Measurements from ENCODE around the gene SH3RF3. TPM values are rescaled to one million over a fixed set of nuclear protein-coding genes. Genes with fewer than 3 reads are reported as not detected.

SH3RF3 gene
- total RNA-seq, 1 experiment from 2014 or later: 1.0 TPM

DNA sequence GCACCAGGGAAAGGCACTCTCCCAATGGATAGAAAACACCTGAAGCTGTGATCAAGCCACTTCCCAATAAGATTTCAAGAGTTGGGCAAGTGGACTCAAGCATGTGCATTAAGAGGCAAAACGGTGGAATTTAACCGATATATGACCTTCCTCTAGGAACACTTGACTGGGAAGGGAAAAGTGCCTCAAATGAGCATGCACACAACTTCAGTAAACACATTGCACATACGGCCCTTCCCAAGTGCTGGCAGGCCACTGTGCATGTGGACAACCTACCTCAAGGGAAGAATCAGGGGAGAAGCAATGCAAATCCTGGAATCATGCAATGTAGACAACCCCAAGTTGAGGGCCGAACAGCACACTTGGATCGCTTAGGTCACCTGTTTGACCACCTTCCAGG is 23.9 kb upstream of the SH3RF3 start (continued):
- TF ChIP-seq AR (CRISPR knock-in tag; IDR thresholded peaks at IDR 0.05): no peak
- TF ChIP-seq, protein P1, sequence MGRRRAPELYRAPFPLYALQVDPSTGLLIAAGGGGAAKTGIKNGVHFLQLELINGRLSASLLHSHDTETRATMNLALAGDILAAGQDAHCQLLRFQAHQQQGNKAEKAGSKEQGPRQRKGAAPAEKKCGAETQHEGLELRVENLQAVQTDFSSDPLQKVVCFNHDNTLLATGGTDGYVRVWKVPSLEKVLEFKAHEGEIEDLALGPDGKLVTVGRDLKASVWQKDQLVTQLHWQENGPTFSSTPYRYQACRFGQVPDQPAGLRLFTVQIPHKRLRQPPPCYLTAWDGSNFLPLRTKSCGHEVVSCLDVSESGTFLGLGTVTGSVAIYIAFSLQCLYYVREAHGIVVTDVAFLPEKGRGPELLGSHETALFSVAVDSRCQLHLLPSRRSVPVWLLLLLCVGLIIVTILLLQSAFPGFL (CRISPR knock-in tag; IDR thresholded peaks at IDR 0.05; ENCODE audit: borderline replicate concordance): no peak
- TF ChIP-seq ZNF317 (CRISPR knock-in tag; IDR thresholded peaks at IDR 0.05; ENCODE audit: borderline replicate concordance, low read depth): no peak
- TF ChIP-seq ETV6 (CRISPR knock-in tag; IDR thresholded peaks at IDR 0.05): no peak
- TF ChIP-seq EMX1 (CRISPR knock-in tag; IDR thresholded peaks at IDR 0.05): no peak

DNA sequence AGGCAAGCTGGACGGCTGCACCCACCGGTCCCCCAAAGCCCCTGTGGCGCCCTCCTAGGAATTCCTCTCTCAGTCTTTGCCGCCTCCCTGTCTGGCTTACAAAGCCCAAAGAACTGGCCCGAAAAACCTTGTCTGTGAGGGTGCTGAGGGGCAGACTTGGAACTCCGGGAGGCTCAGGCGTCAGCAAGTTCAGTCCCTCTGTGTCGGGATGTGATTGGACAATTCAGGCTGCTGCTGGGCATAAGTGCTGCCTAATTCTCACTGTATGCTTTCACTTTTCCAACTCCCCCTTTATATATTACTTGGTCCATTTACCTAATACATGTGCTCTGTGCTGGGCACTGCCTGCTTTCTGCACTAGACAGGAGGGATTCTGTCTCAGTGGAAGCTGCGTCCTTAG is 20.3 kb upstream of the SH3RF3 start:
- Mint-ChIP-seq H3K36me3 (peaks cover 2% of the 10 kb centered on the region; the same call in 1 of the 2 replicates), H3K27me3 (ENCODE audit: low read depth) (peaks cover 56% of the 10 kb centered on the region), H3K9me3 (no peaks in the 10 kb centered on the region), H3K27ac (no peak overlapping the region; the same call in 1 of the 2 replicates), H3K4me3 (no peak overlapping the region), H3K4me1 (peaks cover 5% of the 10 kb centered on the region)
- CTCF ChIA-PET: no interaction called here
- no peak for DNase-seq (ENCODE audit: low spot score)
- TF ChIP-seq NFATC4 (CRISPR knock-in tag; IDR thresholded peaks at IDR 0.05): no peak
- no peak for TF ChIP-seq ZNF423 (CRISPR knock-in tag; IDR thresholded peaks at IDR 0.05)
- TF ChIP-seq E2F1 (CRISPR knock-in tag; IDR thresholded peaks at IDR 0.05): no peak
- TF ChIP-seq SP1 (CRISPR knock-in tag; conservative IDR thresholded peaks at IDR 0.05): no peak
- POLR2A ChIA-PET: no interaction called here
- ATAC-seq: peak; percentile 20; the same call in 1 of the 2 replicates

- Mint-ChIP-seq H3K9me3 (no peaks in the 10 kb centered on the region), H3K4me1 (peaks cover 5% of the 10 kb centered on the region), H3K4me3 (no peak overlapping the region), H3K27me3 (ENCODE audit: low read depth) (peaks cover 55% of the 10 kb centered on the region), H3K27ac (no peak overlapping the region), H3K36me3 (peaks cover 2% of the 10 kb centered on the region; the same call in 1 of the 2 replicates)
- POLR2A ChIA-PET: no interaction called here
- DNase-seq (ENCODE audit: low spot score) (no peak), ATAC-seq (no peak)
- CTCF ChIA-PET: no interaction called here
- TF ChIP-seq AR (CRISPR knock-in tag; IDR thresholded peaks at IDR 0.05) (no peak), ATF1 (CRISPR knock-in tag; IDR thresholded peaks at IDR 0.05) (no peak), ZNF423 (CRISPR knock-in tag; IDR thresholded peaks at IDR 0.05) (no peak), ZNF416 (CRISPR knock-in tag; IDR thresholded peaks at IDR 0.05) (no peak), TCF7 (CRISPR knock-in tag; IDR thresholded peaks at IDR 0.05; ENCODE audit: low read depth) (no peak), ZNF317 (CRISPR knock-in tag; IDR thresholded peaks at IDR 0.05; ENCODE audit: borderline replicate concordance, low read depth) (no peak), MXD4 (CRISPR knock-in tag; IDR thresholded peaks at IDR 0.05; ENCODE audit: borderline replicate concordance) (no peak), FOXJ3 (CRISPR knock-in tag; IDR thresholded peaks at IDR 0.05; ENCODE audit: borderline replicate concordance) (no peak)
- TF ChIP-seq, protein P2, sequence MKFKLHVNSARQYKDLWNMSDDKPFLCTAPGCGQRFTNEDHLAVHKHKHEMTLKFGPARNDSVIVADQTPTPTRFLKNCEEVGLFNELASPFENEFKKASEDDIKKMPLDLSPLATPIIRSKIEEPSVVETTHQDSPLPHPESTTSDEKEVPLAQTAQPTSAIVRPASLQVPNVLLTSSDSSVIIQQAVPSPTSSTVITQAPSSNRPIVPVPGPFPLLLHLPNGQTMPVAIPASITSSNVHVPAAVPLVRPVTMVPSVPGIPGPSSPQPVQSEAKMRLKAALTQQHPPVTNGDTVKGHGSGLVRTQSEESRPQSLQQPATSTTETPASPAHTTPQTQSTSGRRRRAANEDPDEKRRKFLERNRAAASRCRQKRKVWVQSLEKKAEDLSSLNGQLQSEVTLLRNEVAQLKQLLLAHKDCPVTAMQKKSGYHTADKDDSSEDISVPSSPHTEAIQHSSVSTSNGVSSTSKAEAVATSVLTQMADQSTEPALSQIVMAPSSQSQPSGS (CRISPR knock-in tag; IDR thresholded peaks at IDR 0.05; ENCODE audit: borderline replicate concordance, low read depth): no peak
- TF ChIP-seq, protein P3, sequence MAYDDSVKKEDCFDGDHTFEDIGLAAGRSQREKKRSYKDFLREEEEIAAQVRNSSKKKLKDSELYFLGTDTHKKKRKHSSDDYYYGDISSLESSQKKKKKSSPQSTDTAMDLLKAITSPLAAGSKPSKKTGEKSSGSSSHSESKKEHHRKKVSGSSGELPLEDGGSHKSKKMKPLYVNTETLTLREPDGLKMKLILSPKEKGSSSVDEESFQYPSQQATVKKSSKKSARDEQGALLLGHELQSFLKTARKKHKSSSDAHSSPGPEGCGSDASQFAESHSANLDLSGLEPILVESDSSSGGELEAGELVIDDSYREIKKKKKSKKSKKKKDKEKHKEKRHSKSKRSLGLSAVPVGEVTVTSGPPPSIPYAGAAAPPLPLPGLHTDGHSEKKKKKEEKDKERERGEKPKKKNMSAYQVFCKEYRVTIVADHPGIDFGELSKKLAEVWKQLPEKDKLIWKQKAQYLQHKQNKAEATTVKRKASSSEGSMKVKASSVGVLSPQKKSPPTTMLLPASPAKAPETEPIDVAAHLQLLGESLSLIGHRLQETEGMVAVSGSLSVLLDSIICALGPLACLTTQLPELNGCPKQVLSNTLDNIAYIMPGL (CRISPR knock-in tag; IDR thresholded peaks at IDR 0.05): no peak
- TF ChIP-seq, protein P4, sequence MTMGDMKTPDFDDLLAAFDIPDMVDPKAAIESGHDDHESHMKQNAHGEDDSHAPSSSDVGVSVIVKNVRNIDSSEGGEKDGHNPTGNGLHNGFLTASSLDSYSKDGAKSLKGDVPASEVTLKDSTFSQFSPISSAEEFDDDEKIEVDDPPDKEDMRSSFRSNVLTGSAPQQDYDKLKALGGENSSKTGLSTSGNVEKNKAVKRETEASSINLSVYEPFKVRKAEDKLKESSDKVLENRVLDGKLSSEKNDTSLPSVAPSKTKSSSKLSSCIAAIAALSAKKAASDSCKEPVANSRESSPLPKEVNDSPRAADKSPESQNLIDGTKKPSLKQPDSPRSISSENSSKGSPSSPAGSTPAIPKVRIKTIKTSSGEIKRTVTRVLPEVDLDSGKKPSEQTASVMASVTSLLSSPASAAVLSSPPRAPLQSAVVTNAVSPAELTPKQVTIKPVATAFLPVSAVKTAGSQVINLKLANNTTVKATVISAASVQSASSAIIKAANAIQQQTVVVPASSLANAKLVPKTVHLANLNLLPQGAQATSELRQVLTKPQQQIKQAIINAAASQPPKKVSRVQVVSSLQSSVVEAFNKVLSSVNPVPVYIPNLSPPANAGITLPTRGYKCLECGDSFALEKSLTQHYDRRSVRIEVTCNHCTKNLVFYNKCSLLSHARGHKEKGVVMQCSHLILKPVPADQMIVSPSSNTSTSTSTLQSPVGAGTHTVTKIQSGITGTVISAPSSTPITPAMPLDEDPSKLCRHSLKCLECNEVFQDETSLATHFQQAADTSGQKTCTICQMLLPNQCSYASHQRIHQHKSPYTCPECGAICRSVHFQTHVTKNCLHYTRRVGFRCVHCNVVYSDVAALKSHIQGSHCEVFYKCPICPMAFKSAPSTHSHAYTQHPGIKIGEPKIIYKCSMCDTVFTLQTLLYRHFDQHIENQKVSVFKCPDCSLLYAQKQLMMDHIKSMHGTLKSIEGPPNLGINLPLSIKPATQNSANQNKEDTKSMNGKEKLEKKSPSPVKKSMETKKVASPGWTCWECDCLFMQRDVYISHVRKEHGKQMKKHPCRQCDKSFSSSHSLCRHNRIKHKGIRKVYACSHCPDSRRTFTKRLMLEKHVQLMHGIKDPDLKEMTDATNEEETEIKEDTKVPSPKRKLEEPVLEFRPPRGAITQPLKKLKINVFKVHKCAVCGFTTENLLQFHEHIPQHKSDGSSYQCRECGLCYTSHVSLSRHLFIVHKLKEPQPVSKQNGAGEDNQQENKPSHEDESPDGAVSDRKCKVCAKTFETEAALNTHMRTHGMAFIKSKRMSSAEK (CRISPR knock-in tag; IDR thresholded peaks at IDR 0.05; ENCODE audit: borderline replicate concordance): no peak
These were observed 19.7 kb upstream of the SH3RF3 start for GRCh38 chr2:109109342-109109741.

Measured in WTC11 (cell line).